Loucy (cell line): ENCODE data around the gene MAN2B2.

Experiments
- H2AFZ ChIP-seq: fragments of 200-600 bp; sonication (generic); 2 replicates; pipeline ENCODE4 v1.6.0; 2016; ENCODE audit warnings: antibody characterized with exemption, mild to moderate bottlenecking, low read length, moderate library complexity
- H3F3A ChIP-seq: fragments of 200-600 bp; 2 replicates; pipeline ENCODE4 v1.6.0; 2016; ENCODE audit warnings: antibody characterized with exemption, low read depth, mild to moderate bottlenecking
- H3K27me3 ChIP-seq: fragments of 200-600 bp; sonication (generic); 2 replicates; pipeline ENCODE4 v1.6.1; 2014; ENCODE audit warnings: low read length, mild to moderate bottlenecking; ENCODE audit not compliant: insufficient read depth, poor library complexity, severe bottlenecking
- H3K36me3 ChIP-seq: fragments of 200-600 bp; sonication (generic); 2 replicates; pipeline ENCODE4 v1.6.1; 2016; ENCODE audit warnings: low read length; ENCODE audit not compliant: insufficient read depth
- H3K4me1 ChIP-seq: fragments of 200-600 bp; sonication (generic); 2 replicates; pipeline ENCODE4 v1.5.1; 2014; ENCODE audit warnings: low read length, mild to moderate bottlenecking; ENCODE audit not compliant: insufficient read depth, poor library complexity, severe bottlenecking
- H3K4me2 ChIP-seq: fragments of 200-600 bp; sonication (generic); 2 replicates; pipeline ENCODE4 v1.6.0; 2014; ENCODE audit warnings: antibody characterized with exemption, low read length, low read depth, mild to moderate bottlenecking; ENCODE audit not compliant: poor library complexity, severe bottlenecking
- H3K4me3 ChIP-seq: fragments of 200-600 bp; sonication (generic); 2 replicates; pipeline ENCODE4 v1.5.1; 2014; ENCODE audit warnings: low read length, mild to moderate bottlenecking, mixed read lengths; ENCODE audit not compliant: poor library complexity, severe bottlenecking
- H3K79me2 ChIP-seq: fragments of 200-600 bp; sonication (generic); 2 replicates; pipeline ENCODE4 v1.6.1; 2014; ENCODE audit warnings: low read length; ENCODE audit not compliant: insufficient read depth
- H3K9ac ChIP-seq: fragments of 200-600 bp; sonication (generic); 2 replicates; pipeline ENCODE4 v1.6.0; 2014; ENCODE audit warnings: mild to moderate bottlenecking, low read depth, low read length, moderate library complexity; ENCODE audit not compliant: poor library complexity, severe bottlenecking
- H3K9me2 ChIP-seq: fragments of 200-600 bp; sonication (generic); replicated peaks from 2 replicates; pipeline ENCODE4 v1.6.1; 2016; ENCODE audit warnings: low read depth, low read length, mixed read lengths
- H3K9me3 ChIP-seq: fragments of 200-600 bp; sonication (generic); 2 replicates; pipeline ENCODE4 v1.6.1; 2014; ENCODE audit warnings: mild to moderate bottlenecking, antibody characterized with exemption, low read length, low read depth; ENCODE audit not compliant: insufficient read depth
- H4K20me1 ChIP-seq: fragments of 200-600 bp; sonication (generic); 2 replicates; pipeline ENCODE4 v1.6.0; 2014; ENCODE audit warnings: antibody characterized with exemption, low read length, mild to moderate bottlenecking; ENCODE audit not compliant: insufficient read depth, poor library complexity, severe bottlenecking
- CTCF ChIP-seq: fragments of 200-600 bp; sonication (generic); conservative IDR thresholded peaks from 2 replicates; pipeline ENCODE4 v1.5.1; 2014; ENCODE audit warnings: mild to moderate bottlenecking, antibody characterized with exemption, low read length
- EZH2phosphoT487 ChIP-seq: fragments of 200-600 bp; IDR thresholded peaks from 2 replicates; pipeline ENCODE4 v1.6.1; 2018; ENCODE audit warnings: antibody characterized with exemption, mild to moderate bottlenecking, moderate library complexity, borderline replicate concordance

The MAN2B2 gene

GRCh38 chr4:6644792-6645530 lies 70.0 kb downstream of the MAN2B2 start:
- peaks cover 18% of the 10 kb centered on the region; the same call in 1 of the 2 replicates for H3K36me3 ChIP-seq
- H4K20me1 ChIP-seq = peaks cover 30% of the 10 kb centered on the region
- no peak overlapping the region for H3K4me3 ChIP-seq
- H3K9me3 ChIP-seq = no peaks in the 10 kb centered on the region
- no peak overlapping the region for H3K9ac ChIP-seq
- H3K79me2 ChIP-seq = peaks cover 38% of the 10 kb centered on the region
- H3F3A ChIP-seq = no peaks in the 10 kb centered on the region
- no peak overlapping the region for H3K4me2 ChIP-seq
- no peaks in the 10 kb centered on the region for H3K27me3 ChIP-seq
- no peak for TF ChIP-seq CTCF
- no peak for TF ChIP-seq EZH2phosphoT487
- no peaks in the 10 kb centered on the region for H3K9me2 ChIP-seq
- peaks cover 18% of the 10 kb centered on the region for H3K4me1 ChIP-seq
- no peak overlapping the region for H2AFZ ChIP-seq

- peaks cover 14% of the 10 kb centered on the region for H4K20me1 ChIP-seq
- no peak overlapping the region for H2AFZ ChIP-seq
- TF ChIP-seq EZH2phosphoT487 (no peak), CTCF (no peak)
- H3K9ac ChIP-seq = no peak overlapping the region
- H3K4me1 ChIP-seq = peaks cover 10% of the 10 kb centered on the region
- H3K27me3 ChIP-seq = no peaks in the 10 kb centered on the region
- no peaks in the 10 kb centered on the region for H3K9me2 ChIP-seq
- H3K4me3 ChIP-seq = no peak overlapping the region
- H3K4me2 ChIP-seq = no peak overlapping the region
- peaks cover 15% of the 10 kb centered on the region; the same call in 1 of the 2 replicates for H3K36me3 ChIP-seq
- H3F3A ChIP-seq = no peaks in the 10 kb centered on the region
- peaks cover 22% of the 10 kb centered on the region for H3K79me2 ChIP-seq
- H3K9me3 ChIP-seq = no peaks in the 10 kb centered on the region
These were observed 72.2 kb downstream of the MAN2B2 start for GRCh38 chr4:6647169-6647568.

- no peak for TF ChIP-seq CTCF
- TF ChIP-seq EZH2phosphoT487 = no peak
- Histone ChIP-seq H3K27me3 (no peaks in the 10 kb centered on the region), H3K9me2 (no peaks in the 10 kb centered on the region), H3K4me1 (peaks cover 5% of the 10 kb centered on the region), H3K36me3 (peaks cover 9% of the 10 kb centered on the region; the same call in 1 of the 2 replicates), H3K4me3 (no peak overlapping the region), H3F3A (no peaks in the 10 kb centered on the region), H3K4me2 (no peak overlapping the region), H3K9me3 (no peaks in the 10 kb centered on the region), H2AFZ (no peak overlapping the region), H3K9ac (no peak overlapping the region), H4K20me1 (peaks cover 9% of the 10 kb centered on the region), H3K79me2 (peaks cover 17% of the 10 kb centered on the region)
These were observed 72.7 kb downstream of the MAN2B2 start for GRCh38 chr4:6647582-6648230.
